ENCODE measurements around the gene SLC22A3. TPM values are rescaled to one million over a fixed set of nuclear protein-coding genes. Genes with fewer than 3 reads are reported as not detected.

SLC22A3 gene
- total RNA-seq, 6 experiments from 2014 or later = 16.3 to 49.3 (median 32.0) TPM

- Histone ChIP-seq H3K9me3 (no peaks in the 10 kb centered on the region), H3K4me3 (no peak overlapping the region), H3K4me1 (peaks cover 0 to 35% (median 5%) of the 10 kb centered on the region in 4 donors), H3K27ac (no peak overlapping the region), H3K36me3 (no peaks in the 10 kb centered on the region), H3K27me3 (no peaks in the 10 kb centered on the region)
- ATAC-seq (peak in 1 of 4 donors; percentile 4), DNase-seq (no peak)
- WGBS (ENCODE audit: insufficient coverage, low coverage, low lambda C conversion rate, missing lambda C conversion rate) = 56% methylated on average over 3 of the region's 3 CpGs
- intact Hi-C loops (cut with DNase I) = no loop called here
- no peak for TF ChIP-seq POLR2A (IDR thresholded peaks at IDR 0.05)
- TF ChIP-seq, protein P1, sequence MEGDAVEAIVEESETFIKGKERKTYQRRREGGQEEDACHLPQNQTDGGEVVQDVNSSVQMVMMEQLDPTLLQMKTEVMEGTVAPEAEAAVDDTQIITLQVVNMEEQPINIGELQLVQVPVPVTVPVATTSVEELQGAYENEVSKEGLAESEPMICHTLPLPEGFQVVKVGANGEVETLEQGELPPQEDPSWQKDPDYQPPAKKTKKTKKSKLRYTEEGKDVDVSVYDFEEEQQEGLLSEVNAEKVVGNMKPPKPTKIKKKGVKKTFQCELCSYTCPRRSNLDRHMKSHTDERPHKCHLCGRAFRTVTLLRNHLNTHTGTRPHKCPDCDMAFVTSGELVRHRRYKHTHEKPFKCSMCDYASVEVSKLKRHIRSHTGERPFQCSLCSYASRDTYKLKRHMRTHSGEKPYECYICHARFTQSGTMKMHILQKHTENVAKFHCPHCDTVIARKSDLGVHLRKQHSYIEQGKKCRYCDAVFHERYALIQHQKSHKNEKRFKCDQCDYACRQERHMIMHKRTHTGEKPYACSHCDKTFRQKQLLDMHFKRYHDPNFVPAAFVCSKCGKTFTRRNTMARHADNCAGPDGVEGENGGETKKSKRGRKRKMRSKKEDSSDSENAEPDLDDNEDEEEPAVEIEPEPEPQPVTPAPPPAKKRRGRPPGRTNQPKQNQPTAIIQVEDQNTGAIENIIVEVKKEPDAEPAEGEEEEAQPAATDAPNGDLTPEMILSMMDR (IDR thresholded peaks at IDR 0.05) = no peak
These were observed 26.8 kb downstream of the SLC22A3 start for GRCh38 chr6:160374836-160375560.

GRCh38 chr6:160375561-160375949 is 27.4 kb downstream of the SLC22A3 start:
- DNase-seq (no peak), ATAC-seq (no peak)
- Histone ChIP-seq H3K27me3 (no peaks in the 10 kb centered on the region), H3K4me3 (no peak overlapping the region), H3K36me3 (no peaks in the 10 kb centered on the region), H3K9me3 (no peaks in the 10 kb centered on the region), H3K4me1 (peaks cover 0 to 35% (median 5%) of the 10 kb centered on the region in 4 donors), H3K27ac (no peak overlapping the region)
- intact Hi-C loops (cut with DNase I) = no loop called here
- no peak for TF ChIP-seq POLR2A (IDR thresholded peaks at IDR 0.05)
- TF ChIP-seq, protein P1 (IDR thresholded peaks at IDR 0.05) = no peak
- WGBS (ENCODE audit: insufficient coverage, low coverage, low lambda C conversion rate, missing lambda C conversion rate) = 94% methylated on average over 2 of the region's 2 CpGs

DNA sequence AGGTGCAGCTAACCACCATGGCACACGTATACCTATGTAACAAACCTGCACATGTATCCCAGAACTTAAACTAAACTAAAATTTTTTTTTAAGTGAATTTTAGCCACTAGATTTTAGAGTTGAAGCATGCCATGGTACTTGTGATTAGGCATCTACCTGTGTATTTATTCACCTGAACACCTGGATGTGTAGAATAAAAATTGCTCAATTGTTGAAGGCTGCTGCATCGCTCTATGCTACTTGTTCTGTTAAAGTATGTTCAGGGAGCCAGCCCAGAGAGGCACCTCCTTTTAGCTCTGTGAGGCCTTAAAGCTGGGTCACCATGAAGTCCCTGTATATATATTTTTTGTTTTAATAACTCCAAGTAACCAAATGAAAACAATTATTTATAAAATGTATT is 28.3 kb downstream of the SLC22A3 start:
- ATAC-seq = no peak
- intact Hi-C loops (cut with DNase I) = no loop called here
- H3K27me3 ChIP-seq = no peaks in the 10 kb centered on the region

DNA sequence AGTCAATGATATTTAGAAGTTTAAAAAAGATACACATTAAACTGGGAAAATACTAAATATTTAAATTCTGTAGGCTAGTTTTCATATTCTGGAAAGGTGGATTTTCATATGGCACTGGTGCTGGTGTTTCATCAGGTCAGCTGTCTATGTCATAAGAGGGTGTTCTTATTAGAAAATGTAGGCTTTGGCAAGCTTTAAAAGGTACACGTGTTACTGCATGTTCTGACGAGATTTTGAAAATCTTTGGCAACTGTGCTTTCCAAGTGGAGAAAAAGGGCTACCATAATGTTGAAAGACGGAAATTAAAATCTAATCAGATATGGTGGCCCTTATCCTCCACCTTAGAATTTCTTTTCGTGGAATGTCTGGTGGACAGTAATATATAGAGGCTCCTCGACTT is 30.0 kb downstream of the SLC22A3 start:
- no peak overlapping the region for H3K4me3 ChIP-seq
- H3K36me3 ChIP-seq = no peaks in the 10 kb centered on the region
- WGBS (ENCODE audit: insufficient coverage, low coverage, low lambda C conversion rate, missing lambda C conversion rate) = 46% methylated on average over 5 of the region's 5 CpGs
- peak; percentile 56 to 77 (median 69) for ATAC-seq
- peak overlapping the region in 2 of 3 donors; percentile 41 to 62 for H3K27ac ChIP-seq
- intact Hi-C loops (cut with DNase I) = no loop called here
- H3K9me3 ChIP-seq = no peaks in the 10 kb centered on the region
- H3K27me3 ChIP-seq = no peaks in the 10 kb centered on the region
- DNase-seq = no peak
- TF ChIP-seq, protein P1 (IDR thresholded peaks at IDR 0.05) = no peak
- no peak for TF ChIP-seq POLR2A (IDR thresholded peaks at IDR 0.05)
- peaks cover 0 to 34% (median 5%) of the 10 kb centered on the region in 4 donors for H3K4me1 ChIP-seq

More for the DNA sequence above, 28.3 kb downstream of the SLC22A3 start:
- TF ChIP-seq, protein P1 (IDR thresholded peaks at IDR 0.05) = no peak
- TF ChIP-seq POLR2A (IDR thresholded peaks at IDR 0.05) = no peak
- WGBS (ENCODE audit: insufficient coverage, low coverage, low lambda C conversion rate, missing lambda C conversion rate) = 100% methylated on average over 1 of the region's 2 CpGs
- peaks cover 0 to 35% (median 5%) of the 10 kb centered on the region in 4 donors for H3K4me1 ChIP-seq
- no peak overlapping the region for H3K27ac ChIP-seq
- no peak overlapping the region for H3K4me3 ChIP-seq
- DNase-seq = no peak
- no peaks in the 10 kb centered on the region for H3K9me3 ChIP-seq
- no peaks in the 10 kb centered on the region for H3K36me3 ChIP-seq
